Heart right ventricle (tissue), 16 donors: ENCODE measurements around the gene FANCC. TPM values are rescaled to one million over a fixed set of nuclear protein-coding genes. Genes with fewer than 3 reads are reported as not detected.

Source experiments
- ATAC-seq, 8 donors: fragments of 200-7000 bp; cut with Tn5 transposase; one replicate each; pipeline ENCODE4 v1.9.1; 2020; ENCODE audit warnings: mild to moderate bottlenecking in 8 of 8, moderate library complexity in 8 of 8, moderate number of reproducible peaks in 1 of 8
- DNase-seq, 2 donors: peaks; one replicate each; pipeline ENCODE4 v3.0.0-alpha.2; 2020
- H3K27ac ChIP-seq, 10 donors: fragments of 200-600 bp; sonication (generic) in 2 of 10; one replicate each; pipeline versions ENCODE4 v1.5.0 to v1.8.0; 2020 to 2022; ENCODE audit warnings: mild to moderate bottlenecking in 3 of 10
- H3K27me3 ChIP-seq, 7 donors: fragments of 200-600 bp; one replicate each; pipeline ENCODE4 v1.8.0; 2021 to 2022; ENCODE audit warnings: mild to moderate bottlenecking in 2 of 7
- H3K36me3 ChIP-seq, 9 donors: fragments of 200-600 bp; sonication (generic) in 1 of 9; one replicate each; pipeline versions ENCODE4 v1.5.0 to v1.8.0; 2020 to 2022; ENCODE audit warnings: mild to moderate bottlenecking in 2 of 9
- H3K4me1 ChIP-seq, 9 donors: fragments of 200-600 bp; sonication (generic) in 1 of 9; one replicate each; pipeline versions ENCODE4 v1.5.0 to v1.8.0; 2020 to 2022; ENCODE audit warnings: mild to moderate bottlenecking in 4 of 9
- H3K4me3 ChIP-seq, 10 donors: fragments of 200-600 bp; sonication (generic) in 2 of 10; one replicate each; pipeline versions ENCODE4 v1.5.0 to v1.8.0; 2020 to 2022; ENCODE audit warnings: mild to moderate bottlenecking in 7 of 10, moderate library complexity in 2 of 10
- H3K9me3 ChIP-seq, 11 donors: fragments of 200-600 bp in 10 of 11; sonication (generic) in 2 of 11; one replicate each; pipeline versions ENCODE4 v1.5.0 to v1.8.0; 2013 to 2022; ENCODE audit warnings: mild to moderate bottlenecking in 2 of 11, control low read depth in 1 of 11, moderate library complexity in 1 of 11
- CTCF ChIP-seq, 9 donors: fragments of 200-600 bp; sonication (generic) in 2 of 9; IDR thresholded peaks; one replicate each; pipeline versions ENCODE4 v1.5.0 to v1.8.0; 2021 to 2022; ENCODE audit warnings: antibody characterized with exemption in 9 of 9, mild to moderate bottlenecking in 5 of 9, moderate library complexity in 1 of 9
- WGBS, 2 donors: extraction: QIAGEN DNeasy Blood & Tissue Kit; methylation state at CpG; one replicate each; pipeline ENCODE4 v1.1.7; 2013; ENCODE audit warnings: inconsistent platforms in 1 of 2; 5-methylcytosine and 5-hydroxymethylcytosine counted together
- intact Hi-C, 10 donors: fragments of 100-400 bp; cut with DNase I; formaldehyde crosslinking; loops; one replicate each; pipeline versions ENCODE4 v1.11.1 to v1.14.2; 2022
- polyA plus RNA-seq, 2 donors: library from polyadenylated mRNA; stranded (reverse); fragments of 200-250 nt; gene quantifications; one replicate each; pipeline ENCODE4 v1.2.3, GENCODE V29; 2013
- total RNA-seq, 10 donors: library from RNA; stranded (reverse); fragmentation: NEBNext Ultra II Directional in 3 of 10; extraction: Animal tissue kit (Norgen Biotek cat#: 25700) in 3 of 10; gene quantifications; one replicate each; pipeline versions ENCODE4 v1.2.1 to v1.2.4, GENCODE V29; 2021 to 2023
- donor health status: Arrhythmogenic right ventricular cardiomyopathy.
- donor health status: ischemic (EF 13 %, LVEDD 7.1; RV severe dilation, severe dysfunction).
- donor health status: healthy with polysubstance abuse.
- donor health status: DM: no; HTN: yes; CAD: no.
- donor health status: DM: no; HTN: no; CAD: no.
- donor health status: ischemic (EF 25% LVEDD 6.9; RV normal size, moderate dysfunction).
- donor health status: ischemic (EF 25% LVEDD 5.7; RV mildly dilated, moderate dysfunction).
- donor health status: healthy.
- donor health status: DM: yes; HTN: yes; CAD: no.
- donor health status: Ischemic cardiomyopathy.
- donor health status: ischemic (EF 35%, LVEDD 5.7; RV mildly dilated, moderate dysfunction).
- donor health status: nonischemic (EF 11% LVEDD 7.7; RV severe dilation, severe dysfunction).
- donor health status: DM: yes; HTN: yes; CAD: no.
- donor health status: PGD.
- donor health status: ischemic (EF 29% LVEDD 5.4; RV normal size, mild dysfunction).
- donor health status: nonischemic (EF 23%, LVEDD 6.1; RV moderate dilation, normal function).

The FANCC gene
- total and polyA plus RNA-seq, 12 donors: 2.9 to 6.8 (median 4.3) TPM

DNA sequence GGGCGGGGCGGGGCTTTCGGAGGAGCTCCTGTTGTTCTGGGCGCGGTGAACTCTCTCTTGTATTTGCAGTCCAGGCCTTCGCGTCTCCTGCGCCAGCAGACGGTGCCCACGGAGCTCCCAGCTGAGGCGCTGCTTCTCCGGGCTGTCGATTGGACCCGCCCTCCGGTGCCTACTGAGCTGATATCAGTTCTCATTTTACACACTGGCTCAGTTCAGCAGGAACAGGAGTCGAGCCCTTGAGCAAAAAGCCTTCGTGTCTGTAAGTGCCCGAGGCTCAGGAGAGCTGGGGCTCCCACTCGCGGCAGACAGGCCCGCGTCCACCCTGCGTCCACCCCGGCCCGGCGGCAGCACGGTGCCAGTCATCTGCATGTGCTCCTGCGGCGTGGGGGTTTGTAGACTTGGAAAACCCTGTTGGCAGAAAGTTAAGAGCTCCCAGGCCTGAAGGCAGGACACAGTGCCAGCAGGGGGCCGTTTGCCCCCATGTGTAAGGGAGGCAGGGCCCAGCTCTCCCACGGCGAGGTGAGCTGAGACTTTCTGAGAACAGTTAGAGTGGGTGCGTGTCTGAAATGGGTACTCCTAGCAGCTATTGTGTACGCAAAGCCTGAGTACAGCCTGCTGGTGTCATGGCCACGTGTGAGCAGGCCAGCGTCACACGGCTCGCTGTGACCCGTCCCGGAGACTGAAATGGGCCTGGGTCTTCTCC lies 231.5 kb downstream of the FANCC start:
- ATAC-seq: peak; percentile 5 to 54 (median 10)
- intact Hi-C loops: loop anchor here in 3 of 10 donors (10.0 kb wide), 3 partner anchors 51 to 71 kb away; no protein-coding TSS in a partner anchor
- H3K27ac ChIP-seq: peak overlapping the region in 9 of 10 donors; percentile 30 to 86 (median 61)
- DNase-seq: peak in 1 of 2 donors; percentile 54
- H3K4me1 ChIP-seq: peaks cover 31 to 100% (median 89%) of the 10 kb centered on the region in 9 donors
- peaks cover 0 to 92% (median 48%) of the 10 kb centered on the region in 9 donors for H3K36me3 ChIP-seq
- H3K9me3 ChIP-seq: no peaks in the 10 kb centered on the region
- no peaks in the 10 kb centered on the region for H3K27me3 ChIP-seq
- TF ChIP-seq CTCF (IDR thresholded peaks at IDR 0.05): no peak
- H3K4me3 ChIP-seq: no peak overlapping the region
- WGBS, 2 donors: 54 to 64% methylated on average over 40 of the region's 40 CpGs

DNA sequence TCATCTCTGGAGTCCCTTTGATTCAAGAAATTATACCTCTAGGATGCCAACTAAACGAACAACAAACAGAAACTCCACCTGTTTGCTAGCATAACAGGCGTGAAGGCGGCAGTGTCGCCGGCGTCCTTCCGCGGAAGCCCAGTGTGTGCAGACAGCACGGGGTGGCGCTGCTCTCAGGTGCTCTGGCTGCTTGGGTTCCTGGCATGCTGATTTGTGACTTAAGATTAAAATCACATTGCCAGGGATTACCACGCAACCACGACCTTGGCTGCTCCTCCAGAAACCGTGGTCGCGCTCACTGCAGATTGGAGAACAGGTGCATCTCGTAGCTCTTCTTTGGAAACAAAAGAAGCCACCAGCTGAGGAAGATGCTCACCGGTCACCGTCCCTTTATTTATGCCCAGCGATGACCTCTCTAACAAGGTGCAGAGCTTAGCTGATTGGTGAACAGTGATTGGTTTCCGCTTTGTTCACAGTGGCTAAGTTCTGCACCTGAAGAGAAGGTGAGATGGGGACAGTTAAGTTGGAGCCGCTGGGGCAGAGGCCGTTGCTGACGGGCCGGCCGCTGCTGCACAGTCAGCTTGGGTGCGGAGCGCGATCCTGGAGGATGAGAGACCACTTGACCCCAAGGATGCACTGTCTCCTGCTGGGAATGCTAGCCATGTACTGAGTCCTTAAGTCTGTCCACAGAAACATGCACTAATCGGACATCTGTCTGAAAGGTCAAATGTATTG lies 232.3 kb downstream of the FANCC start:
- no peak for ATAC-seq
- no peak overlapping the region for H3K4me3 ChIP-seq
- H3K27ac ChIP-seq: peak overlapping the region; percentile 37 to 86 (median 59)
- WGBS, 2 donors: 74 to 79% methylated on average over 29 of the region's 29 CpGs
- H3K4me1 ChIP-seq: peaks cover 23 to 100% (median 89%) of the 10 kb centered on the region in 9 donors
- H3K9me3 ChIP-seq: no peaks in the 10 kb centered on the region
- no peak for DNase-seq
- intact Hi-C loops: loop anchor here in 3 of 10 donors (10.0 kb wide), 3 partner anchors 50 to 70 kb away; no protein-coding TSS in a partner anchor
- no peak for TF ChIP-seq CTCF (IDR thresholded peaks at IDR 0.05)
- H3K27me3 ChIP-seq: no peaks in the 10 kb centered on the region
- H3K36me3 ChIP-seq: peaks cover 0 to 100% (median 54%) of the 10 kb centered on the region in 9 donors

DNA sequence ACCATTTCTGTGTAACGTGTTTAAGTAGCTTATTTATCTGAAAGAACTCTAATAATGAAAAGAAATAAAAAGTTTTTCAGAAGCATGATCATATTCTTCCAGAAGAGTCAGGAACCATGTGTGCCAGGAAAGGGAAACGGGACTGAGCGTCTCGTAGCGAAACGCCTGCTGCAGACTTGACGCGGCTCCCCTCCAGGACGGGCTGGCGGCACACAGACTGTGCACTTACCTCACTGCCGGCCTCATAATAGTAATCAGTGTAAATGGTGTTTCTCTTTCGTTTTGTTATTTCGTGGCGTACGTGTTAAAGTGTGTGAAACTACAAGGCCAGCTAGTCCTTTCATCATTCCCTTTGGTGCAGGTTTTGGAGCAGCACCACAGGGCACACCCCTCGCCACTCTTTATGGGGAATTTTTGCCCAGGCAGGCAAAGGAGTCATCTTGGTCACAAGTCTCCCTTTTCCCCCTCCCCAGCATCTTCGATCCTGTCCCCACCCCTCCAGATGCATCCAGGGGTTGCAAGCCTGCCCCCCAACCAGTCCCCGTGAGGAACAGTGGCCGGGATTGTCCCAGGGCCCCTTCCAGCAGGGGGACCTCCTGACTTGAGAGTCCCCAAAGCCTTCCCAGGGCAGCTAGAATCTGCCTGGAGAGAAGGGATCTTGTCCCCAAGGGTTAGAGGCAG lies 233.1 kb downstream of the FANCC start:
- peaks cover 16 to 100% (median 89%) of the 10 kb centered on the region in 9 donors for H3K4me1 ChIP-seq

More for the DNA sequence above, 233.1 kb downstream of the FANCC start:
- Histone ChIP-seq H3K4me3 (no peak overlapping the region), H3K36me3 (peaks cover 0 to 99% (median 61%) of the 10 kb centered on the region in 9 donors), H3K27me3 (no peaks in the 10 kb centered on the region), H3K27ac (peak overlapping the region; percentile 37 to 86 (median 57)), H3K9me3 (no peaks in the 10 kb centered on the region)
- no peak for TF ChIP-seq CTCF (IDR thresholded peaks at IDR 0.05)
- ATAC-seq: peak in 4 of 8 donors; percentile 7 to 53 (median 26)
- WGBS, 2 donors: 59 to 67% methylated on average over 19 of the region's 19 CpGs
- no peak for DNase-seq
- intact Hi-C loops: loop anchor here in 4 of 10 donors (5.0 to 10.0 kb wide), 4 partner anchors 50 to 70 kb away; no protein-coding TSS in a partner anchor
